Peyer's patch (tissue), 4 donors: Measurements from ENCODE around the gene CACNA1I.

Experiments
- CTCF ChIP-seq, 6 experiments: fragments of 450-650 bp in 4 of 6; fragments of 200-600 bp in 2 of 6; sonication (generic) in 1 of 6; IDR thresholded peaks; one replicate each; pipeline ENCODE4 v1.5.1; 2017 to 2019; ENCODE audit warnings: antibody characterized with exemption in 6 of 6, mild to moderate bottlenecking in 3 of 6, moderate library complexity in 1 of 6
- POLR2A ChIP-seq, 2 donors: fragments of 450-650 bp; IDR thresholded peaks; one replicate each; pipeline ENCODE4 v1.5.1; 2017; ENCODE audit warnings: antibody characterized with exemption in 2 of 2, mild to moderate bottlenecking in 2 of 2, moderate library complexity in 2 of 2

GRCh38 chr22:39571538-39571937 is 985 bp downstream of the CACNA1I start:
- no peak for TF ChIP-seq POLR2A (IDR thresholded peaks at IDR 0.05)
- no peak for TF ChIP-seq CTCF (IDR thresholded peaks at IDR 0.05)
